RWPE2 (cell line): ENCODE data around the gene HMGCS2.

Source experiments
- ATAC-seq: fragments of 200-7000 bp; cut with Tn5 transposase; 3 replicates; pipeline ENCODE4 v1.9.1; 2021; ENCODE audit warnings: low read depth
- DNase-seq: peaks from one replicate; pipeline ENCODE4 v3.0.0-alpha.2; 2020; ENCODE audit warnings: low spot score
- H3K27ac ChIP-seq: fragments of 450-650 bp; 2 replicates; pipeline ENCODE4 v1.5.1; 2017; ENCODE audit warnings: mild to moderate bottlenecking; ENCODE audit not compliant: poor library complexity, severe bottlenecking
- H3K27me3 ChIP-seq: fragments of 250-450 bp; sonication (Bioruptor Pico); 2 replicates; pipeline ENCODE4 v1.5.1; 2021; ENCODE audit warnings: mild to moderate bottlenecking, moderate library complexity; ENCODE audit not compliant: insufficient read depth, poor library complexity, severe bottlenecking
- H3K36me3 ChIP-seq: fragments of 250-450 bp; sonication (Bioruptor Pico); 2 replicates; pipeline ENCODE4 v1.5.1; 2020; ENCODE audit warnings: low read depth, mild to moderate bottlenecking, moderate library complexity
- H3K4me1 ChIP-seq: fragments of 250-450 bp; sonication (Bioruptor Pico); 2 replicates; pipeline ENCODE4 v1.5.1; 2021; ENCODE audit warnings: mild to moderate bottlenecking, moderate library complexity; ENCODE audit not compliant: insufficient read depth, poor library complexity, severe bottlenecking
- H3K4me3 ChIP-seq: fragments of 250-450 bp; sonication (Bioruptor Pico); 2 replicates; pipeline ENCODE4 v1.5.1; 2021; ENCODE audit warnings: mild to moderate bottlenecking, moderate library complexity; ENCODE audit not compliant: severe bottlenecking
- H3K9me3 ChIP-seq: fragments of 250-450 bp; sonication (Bioruptor Pico); 2 replicates; pipeline ENCODE4 v1.5.1; 2021; ENCODE audit warnings: mild to moderate bottlenecking, moderate library complexity; ENCODE audit not compliant: severe bottlenecking
- CTCF ChIP-seq: fragments of 450-650 bp; IDR thresholded peaks from one replicate; pipeline ENCODE4 v1.5.1; 2017; ENCODE audit warnings: mild to moderate bottlenecking, moderate library complexity; ENCODE audit not compliant: poor library complexity, severe bottlenecking

Gene HMGCS2

GRCh38 chr1:119806489-119806888, 37.8 kb upstream of the HMGCS2 start:
- Histone ChIP-seq H3K27ac (no peak overlapping the region), H3K27me3 (no peaks in the 10 kb centered on the region), H3K4me1 (no peaks in the 10 kb centered on the region), H3K4me3 (no peak overlapping the region), H3K9me3 (no peaks in the 10 kb centered on the region), H3K36me3 (no peaks in the 10 kb centered on the region)
- DNase-seq: no peak
- no peak for TF ChIP-seq CTCF
- ATAC-seq: no peak

GRCh38 chr1:119805746-119806145, 37.0 kb upstream of the HMGCS2 start:
- no peaks in the 10 kb centered on the region for H3K27me3 ChIP-seq
- no peak overlapping the region for H3K27ac ChIP-seq
- no peak for ATAC-seq
- TF ChIP-seq CTCF: no peak
- no peaks in the 10 kb centered on the region for H3K4me1 ChIP-seq
- H3K4me3 ChIP-seq: no peak overlapping the region
- no peaks in the 10 kb centered on the region for H3K9me3 ChIP-seq
- H3K36me3 ChIP-seq: no peaks in the 10 kb centered on the region
- DNase-seq: no peak

GRCh38 chr1:119805247-119805646, 36.5 kb upstream of the HMGCS2 start:
- Histone ChIP-seq H3K9me3 (no peaks in the 10 kb centered on the region), H3K4me3 (no peak overlapping the region), H3K27ac (no peak overlapping the region), H3K36me3 (no peaks in the 10 kb centered on the region), H3K4me1 (no peaks in the 10 kb centered on the region), H3K27me3 (no peaks in the 10 kb centered on the region)
- DNase-seq (no peak), ATAC-seq (no peak)
- TF ChIP-seq CTCF: no peak

GRCh38 chr1:119799599-119800177, 31.0 kb upstream of the HMGCS2 start:
- Histone ChIP-seq H3K36me3 (no peaks in the 10 kb centered on the region), H3K9me3 (no peaks in the 10 kb centered on the region), H3K27ac (no peak overlapping the region), H3K4me1 (no peaks in the 10 kb centered on the region), H3K27me3 (no peaks in the 10 kb centered on the region), H3K4me3 (no peak overlapping the region)
- DNase-seq: no peak
- TF ChIP-seq CTCF: no peak
- no peak for ATAC-seq

GRCh38 chr1:119799003-119799402, 30.3 kb upstream of the HMGCS2 start:
- ATAC-seq: no peak
- Histone ChIP-seq H3K27ac (no peak overlapping the region), H3K36me3 (no peaks in the 10 kb centered on the region), H3K4me3 (no peak overlapping the region), H3K9me3 (no peaks in the 10 kb centered on the region), H3K4me1 (no peaks in the 10 kb centered on the region), H3K27me3 (no peaks in the 10 kb centered on the region)
- DNase-seq: no peak
- TF ChIP-seq CTCF: no peak
